OCI-LY7 (cell line): Measurements from ENCODE around the gene SMAD6. TPM values are rescaled to one million over a fixed set of nuclear protein-coding genes. Genes with fewer than 3 reads are reported as not detected.

Experiments
- BruUV-seq: library from RNA; stranded (reverse); fragments of 400-500 nt; replicated peaks from 2 replicates; lab custom pipeline; 2021; lab: Mats Ljungman, UMichigan
- CTCF ChIA-PET: fragments of 300-600 bp; sonication (Branson Sonifier 250); formaldehyde crosslinking; loops from one replicate; lab custom pipeline; 2022; ENCODE audit warnings: antibody characterized with exemption; ENCODE audit not compliant: unreplicated experiment; lab: Charles Lee
- POLR2A ChIA-PET: fragments of 300-600 bp; sonication (Branson Sonifier 250); formaldehyde crosslinking; loops from one replicate; lab custom pipeline; 2022; ENCODE audit warnings: antibody characterized with exemption; lab: Charles Lee
- DNase-seq: peaks from one replicate; pipeline ENCODE4 v3.0.0-alpha.2; 2015; ENCODE audit warnings: low spot score
- H2AFZ ChIP-seq: fragments of 200-600 bp; sonication (generic), shearing (Covaris generic); 2 replicates; pipeline ENCODE4 v1.6.1; 2014; ENCODE audit warnings: mild to moderate bottlenecking, antibody characterized with exemption, low read length, moderate library complexity
- H3K27ac ChIP-seq: fragments of 200-600 bp; sonication (generic); 2 replicates; pipeline ENCODE4 v1.5.1; 2014; ENCODE audit warnings: mixed run types, low read depth, mild to moderate bottlenecking, moderate library complexity, low read length, inconsistent platforms; ENCODE audit not compliant: poor library complexity, severe bottlenecking
- H3K36me3 ChIP-seq: fragments of 200-600 bp; sonication (generic); 2 replicates; pipeline ENCODE4 v1.6.1; 2014; ENCODE audit warnings: mild to moderate bottlenecking, antibody characterized with exemption, low read length, moderate library complexity, mixed read lengths; ENCODE audit not compliant: insufficient read depth
- H3K4me1 ChIP-seq: fragments of 200-600 bp; sonication (generic); 2 replicates; pipeline ENCODE4 v1.5.1; 2014; ENCODE audit warnings: mild to moderate bottlenecking, low read length; ENCODE audit not compliant: insufficient read depth, poor library complexity, severe bottlenecking
- H3K4me2 ChIP-seq: fragments of 200-600 bp; sonication (generic); 2 replicates; pipeline ENCODE4 v1.6.1; 2014; ENCODE audit warnings: mild to moderate bottlenecking, low read length
- H3K4me3 ChIP-seq: fragments of 200-600 bp; sonication (generic); 2 replicates; pipeline ENCODE4 v1.5.1; 2014; ENCODE audit warnings: mild to moderate bottlenecking, low read depth, low read length; ENCODE audit not compliant: poor library complexity, severe bottlenecking
- H3K79me2 ChIP-seq: fragments of 200-600 bp; sonication (generic); 2 replicates; pipeline ENCODE4 v1.6.1; 2016; ENCODE audit warnings: low read depth, mild to moderate bottlenecking, low read length, moderate library complexity, mixed read lengths; ENCODE audit not compliant: insufficient read depth
- H3K9me2 ChIP-seq: fragments of 200-600 bp; sonication (generic); 2 replicates; pipeline ENCODE4 v1.6.1; 2016; ENCODE audit warnings: mild to moderate bottlenecking, low read length, mixed read lengths; ENCODE audit not compliant: insufficient read depth
- H3K9me3 ChIP-seq: fragments of 200-600 bp; sonication (generic); 2 replicates; pipeline ENCODE4 v1.6.1; 2014; ENCODE audit warnings: mild to moderate bottlenecking, mixed run types, low read length, mixed read lengths
- H4K20me1 ChIP-seq: fragments of 200-600 bp; sonication (generic); 2 replicates; pipeline ENCODE4 v1.6.1; 2014; ENCODE audit warnings: mild to moderate bottlenecking, antibody characterized with exemption, low read length, moderate library complexity, mixed read lengths; ENCODE audit not compliant: insufficient read depth
- EZH2phosphoT487 ChIP-seq: fragments of 200-600 bp; sonication (generic); IDR thresholded peaks from 2 replicates; pipeline ENCODE4 v1.6.1; 2018; ENCODE audit warnings: low read depth, borderline replicate concordance, mild to moderate bottlenecking, mixed run types, antibody characterized with exemption, low read length, moderate library complexity, mixed read lengths
- intact Hi-C: fragments of 100-400 bp; cut with micrococcal nuclease; formaldehyde crosslinking; loops from one replicate; pipeline ENCODE4 v1.10.0; 2022; ENCODE audit not compliant: unreplicated experiment
- total RNA-seq, 2 experiments: library from RNA; depleted of rRNA in 1 of 2; stranded (reverse); fragments of >200 nt in 1 of 2; shearing (Covaris generic) in 1 of 2; gene quantifications; 2 replicates each; pipeline ENCODE4 v1.2.3, GENCODE V29; 2014 to 2022
- TF ChIP-seq, protein P1 (sequence below): fragments of 200-600 bp; sonication (generic); conservative IDR thresholded peaks from 2 replicates; pipeline ENCODE4 v1.5.1; 2014; ENCODE audit warnings: mild to moderate bottlenecking, antibody characterized with exemption, low read length, moderate library complexity, mixed read lengths

SMAD6 gene
- total RNA-seq, 2 experiments from 2014 or later: 14.6 to 16.1 TPM

DNA sequence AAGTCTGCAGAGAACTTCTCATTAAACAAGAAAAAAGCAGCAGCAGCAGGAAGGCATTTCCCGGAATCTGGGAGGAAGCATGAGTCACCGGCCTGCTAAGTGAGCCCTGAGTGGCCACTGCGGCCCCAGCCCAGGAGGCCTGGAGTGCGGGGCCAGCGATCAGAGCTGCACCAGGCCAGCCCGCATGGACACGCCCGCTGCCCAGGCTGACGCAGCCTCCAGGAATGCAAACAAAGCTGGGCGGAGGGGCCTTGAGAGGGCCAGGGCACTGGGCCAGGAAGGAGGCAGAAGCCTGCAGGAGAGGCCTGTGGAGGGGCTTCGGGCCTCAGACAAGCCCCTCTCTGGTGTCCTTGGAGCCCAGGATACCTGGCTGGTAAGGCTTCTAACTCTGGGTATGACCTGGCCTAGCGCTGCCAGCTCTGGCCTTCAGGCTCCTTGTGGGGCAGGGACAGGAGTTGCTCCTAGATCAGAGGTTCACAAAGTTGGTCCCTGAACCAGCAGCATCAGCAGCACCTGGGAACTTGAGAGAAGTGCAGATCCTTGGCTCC is 101.2 kb downstream of the SMAD6 start:
- no peaks in the 10 kb centered on the region for H4K20me1 ChIP-seq
- H3K9me3 ChIP-seq: no peaks in the 10 kb centered on the region
- no TSS peak for BruUV-seq
- H3K4me2 ChIP-seq: no peak overlapping the region
- H3K9me2 ChIP-seq: no peaks in the 10 kb centered on the region
- ChIA-PET POLR2A (no interaction called here), CTCF (interaction anchor here (0.5 kb wide), 1 partner anchor 58 kb away, joined by 6 read pairs; no protein-coding TSS in a partner anchor)
- H3K4me3 ChIP-seq: no peak overlapping the region
- no peak overlapping the region for H2AFZ ChIP-seq
- intact Hi-C loops: no loop called here
- no peaks in the 10 kb centered on the region for H3K36me3 ChIP-seq
- no peaks in the 10 kb centered on the region for H3K79me2 ChIP-seq
- no peak for DNase-seq
- TF ChIP-seq, protein P1, sequence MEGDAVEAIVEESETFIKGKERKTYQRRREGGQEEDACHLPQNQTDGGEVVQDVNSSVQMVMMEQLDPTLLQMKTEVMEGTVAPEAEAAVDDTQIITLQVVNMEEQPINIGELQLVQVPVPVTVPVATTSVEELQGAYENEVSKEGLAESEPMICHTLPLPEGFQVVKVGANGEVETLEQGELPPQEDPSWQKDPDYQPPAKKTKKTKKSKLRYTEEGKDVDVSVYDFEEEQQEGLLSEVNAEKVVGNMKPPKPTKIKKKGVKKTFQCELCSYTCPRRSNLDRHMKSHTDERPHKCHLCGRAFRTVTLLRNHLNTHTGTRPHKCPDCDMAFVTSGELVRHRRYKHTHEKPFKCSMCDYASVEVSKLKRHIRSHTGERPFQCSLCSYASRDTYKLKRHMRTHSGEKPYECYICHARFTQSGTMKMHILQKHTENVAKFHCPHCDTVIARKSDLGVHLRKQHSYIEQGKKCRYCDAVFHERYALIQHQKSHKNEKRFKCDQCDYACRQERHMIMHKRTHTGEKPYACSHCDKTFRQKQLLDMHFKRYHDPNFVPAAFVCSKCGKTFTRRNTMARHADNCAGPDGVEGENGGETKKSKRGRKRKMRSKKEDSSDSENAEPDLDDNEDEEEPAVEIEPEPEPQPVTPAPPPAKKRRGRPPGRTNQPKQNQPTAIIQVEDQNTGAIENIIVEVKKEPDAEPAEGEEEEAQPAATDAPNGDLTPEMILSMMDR: no peak
- no peak for TF ChIP-seq EZH2phosphoT487
- no peak overlapping the region for H3K27ac ChIP-seq
- no peaks in the 10 kb centered on the region for H3K4me1 ChIP-seq

DNA sequence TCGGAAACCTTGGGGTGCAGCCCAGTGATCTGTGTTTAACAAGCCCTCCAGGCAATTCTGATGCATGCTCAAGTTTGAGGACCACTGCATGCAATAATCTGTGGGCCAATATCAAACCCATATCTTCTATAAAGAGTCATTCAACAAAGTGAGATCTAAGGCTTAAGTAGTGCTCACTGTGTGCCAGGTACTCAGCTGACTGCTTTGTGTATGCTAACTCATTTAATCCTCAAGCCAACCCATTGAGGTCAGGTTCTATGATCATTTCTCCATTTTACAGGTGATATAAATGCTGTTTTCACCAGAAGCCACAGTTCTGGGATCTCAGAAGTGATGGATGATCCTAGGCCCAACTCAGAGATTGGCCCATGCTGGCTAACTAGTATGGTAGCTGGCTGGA is 101.7 kb downstream of the SMAD6 start:
- Histone ChIP-seq H3K27ac (no peak overlapping the region), H3K4me2 (no peak overlapping the region), H3K4me3 (no peak overlapping the region), H2AFZ (no peak overlapping the region), H3K4me1 (no peaks in the 10 kb centered on the region), H3K9me2 (no peaks in the 10 kb centered on the region), H3K36me3 (no peaks in the 10 kb centered on the region), H3K79me2 (no peaks in the 10 kb centered on the region), H3K9me3 (no peaks in the 10 kb centered on the region), H4K20me1 (no peaks in the 10 kb centered on the region)
- BruUV-seq: no TSS peak
- ChIA-PET CTCF (interaction anchor here (0.5 kb wide), 1 partner anchor 58 kb away, joined by 6 read pairs; no protein-coding TSS in a partner anchor), POLR2A (no interaction called here)
- intact Hi-C loops: no loop called here
- DNase-seq: no peak
- TF ChIP-seq, protein P1: no peak
- no peak for TF ChIP-seq EZH2phosphoT487

DNA sequence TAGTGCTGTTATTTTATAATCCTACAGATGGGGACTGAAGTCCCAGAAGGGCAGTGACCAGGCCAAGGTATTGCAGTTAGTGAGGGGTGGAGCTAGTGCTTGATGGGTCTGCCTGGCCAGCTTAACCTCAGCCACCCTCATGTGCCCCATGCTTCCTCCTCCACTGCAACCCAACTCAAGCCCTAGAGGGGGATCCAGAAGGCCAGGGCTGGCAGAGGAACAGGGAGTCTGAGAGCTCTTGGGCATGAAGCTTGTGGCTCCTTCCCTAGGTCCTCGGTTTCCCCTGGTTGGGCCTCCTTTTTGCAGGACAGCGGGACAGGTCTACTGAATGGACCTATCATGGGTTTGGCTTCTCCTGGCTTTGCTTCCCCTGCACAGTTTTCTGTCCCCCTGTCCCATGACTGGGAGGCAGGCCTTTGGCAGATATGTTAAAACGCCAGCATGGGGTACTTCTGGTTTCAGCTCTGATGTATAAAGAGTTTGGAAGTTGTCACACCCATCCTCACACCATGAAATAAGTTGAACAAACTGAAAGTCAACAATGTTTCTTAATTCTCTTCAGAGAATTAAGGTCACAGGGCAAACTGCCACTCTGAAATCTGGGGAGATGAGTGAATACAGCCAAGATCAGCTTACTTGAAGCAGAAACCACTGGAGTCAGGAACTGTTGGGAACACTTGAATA is 103.3 kb downstream of the SMAD6 start:
- Histone ChIP-seq H2AFZ (no peak overlapping the region), H3K36me3 (no peaks in the 10 kb centered on the region), H4K20me1 (no peaks in the 10 kb centered on the region), H3K4me1 (no peaks in the 10 kb centered on the region), H3K9me2 (no peaks in the 10 kb centered on the region), H3K4me3 (no peak overlapping the region), H3K79me2 (no peaks in the 10 kb centered on the region), H3K4me2 (no peak overlapping the region), H3K27ac (no peak overlapping the region), H3K9me3 (no peaks in the 10 kb centered on the region)
- ChIA-PET POLR2A (no interaction called here), CTCF (no interaction called here)
- no TSS peak for BruUV-seq
- intact Hi-C loops: no loop called here
- TF ChIP-seq, protein P1: no peak
- TF ChIP-seq EZH2phosphoT487: no peak
- no peak for DNase-seq
